A673 (cell line): Measurements from ENCODE around the gene PARD3. TPM values are rescaled to one million over a fixed set of nuclear protein-coding genes. Genes with fewer than 3 reads are reported as not detected.

Experiments used
- BruUV-seq: library from RNA; stranded (reverse); fragments of 400-500 nt; replicated peaks from 2 replicates; lab custom pipeline; 2021; lab: Mats Ljungman, UMichigan
- CTCF ChIA-PET: fragments of 300-600 bp; sonication (Branson Sonifier 250); formaldehyde crosslinking; loops from one replicate; lab custom pipeline; 2022; ENCODE audit warnings: antibody characterized with exemption; lab: Charles Lee
- POLR2A ChIA-PET: fragments of 300-600 bp; sonication (Branson Sonifier 250); formaldehyde crosslinking; loops from one replicate; lab custom pipeline; 2022; ENCODE audit warnings: antibody characterized with exemption; ENCODE audit not compliant: low non-redundant PET; lab: Charles Lee
- DNase-seq: peaks from one replicate; pipeline ENCODE4 v3.0.0-alpha.2; 2015; ENCODE audit warnings: low spot score
- H3K27ac ChIP-seq: fragments of 200-600 bp; sonication (generic); 2 replicates; pipeline ENCODE4 v1.5.1; 2016; ENCODE audit warnings: mixed run types, low read depth, mild to moderate bottlenecking, mixed read lengths, antibody characterized with exemption, low read length; ENCODE audit not compliant: poor library complexity, severe bottlenecking
- H3K27me3 ChIP-seq: fragments of 200-600 bp; sonication (generic); replicated peaks from 2 replicates; pipeline ENCODE4 v1.6.1; 2017; ENCODE audit warnings: mixed run types, low read depth, mild to moderate bottlenecking, mixed read lengths, antibody characterized with exemption, low read length; ENCODE audit not compliant: insufficient read depth, poor library complexity
- H3K36me3 ChIP-seq: fragments of 200-600 bp; sonication (generic); 2 replicates; pipeline ENCODE4 v1.6.1; 2016; ENCODE audit warnings: mixed run types, mild to moderate bottlenecking, mixed read lengths, antibody characterized with exemption, low read length; ENCODE audit not compliant: insufficient read depth, poor library complexity, severe bottlenecking
- H3K4me1 ChIP-seq: fragments of 200-600 bp; sonication (generic); 2 replicates; pipeline ENCODE4 v1.6.1; 2017; ENCODE audit warnings: mixed run types, mild to moderate bottlenecking, mixed read lengths, antibody characterized with exemption, low read length; ENCODE audit not compliant: insufficient read depth, poor library complexity, severe bottlenecking
- H3K4me3 ChIP-seq: fragments of 200-600 bp; sonication (generic); 2 replicates; pipeline ENCODE4 v1.5.1; 2016; ENCODE audit warnings: low read depth, mixed run types, mild to moderate bottlenecking, mixed read lengths, low read length; ENCODE audit not compliant: poor library complexity, severe bottlenecking
- H3K9me3 ChIP-seq: fragments of 200-600 bp; sonication (generic); 2 replicates; pipeline ENCODE4 v1.6.1; 2016; ENCODE audit warnings: mixed run types, low read depth, mild to moderate bottlenecking, mixed read lengths, antibody characterized with exemption, low read length; ENCODE audit not compliant: poor library complexity, severe bottlenecking
- EZH2 ChIP-seq: fragments of 200-600 bp; sonication (generic); IDR thresholded peaks from 2 replicates; pipeline ENCODE4 v1.6.1; 2017; ENCODE audit warnings: borderline replicate concordance, low read depth, mild to moderate bottlenecking, mixed read lengths, antibody characterized with exemption, low read length; ENCODE audit not compliant: poor library complexity, severe bottlenecking
- intact Hi-C: fragments of 100-400 bp; cut with micrococcal nuclease; formaldehyde crosslinking; loops from one replicate; pipeline ENCODE4 v1.10.0; 2022; ENCODE audit not compliant: unreplicated experiment
- total RNA-seq: library from RNA; stranded (reverse); gene quantifications from 2 replicates; pipeline ENCODE4 v1.2.3, GENCODE V29; 2021
- TF ChIP-seq, protein P1 (sequence below): fragments of 300-800, 200-600 bp; sonication (generic); conservative IDR thresholded peaks from 2 replicates; pipeline ENCODE4 v1.5.1; 2017; ENCODE audit warnings: low read depth, mild to moderate bottlenecking, antibody characterized with exemption, low read length, moderate library complexity, mixed read lengths

PARD3 gene
- total RNA-seq, 1 experiment from 2014 or later = 28.0 TPM

- intact Hi-C loops = no loop called here
- no peak for TF ChIP-seq EZH2
- TF ChIP-seq, protein P1, sequence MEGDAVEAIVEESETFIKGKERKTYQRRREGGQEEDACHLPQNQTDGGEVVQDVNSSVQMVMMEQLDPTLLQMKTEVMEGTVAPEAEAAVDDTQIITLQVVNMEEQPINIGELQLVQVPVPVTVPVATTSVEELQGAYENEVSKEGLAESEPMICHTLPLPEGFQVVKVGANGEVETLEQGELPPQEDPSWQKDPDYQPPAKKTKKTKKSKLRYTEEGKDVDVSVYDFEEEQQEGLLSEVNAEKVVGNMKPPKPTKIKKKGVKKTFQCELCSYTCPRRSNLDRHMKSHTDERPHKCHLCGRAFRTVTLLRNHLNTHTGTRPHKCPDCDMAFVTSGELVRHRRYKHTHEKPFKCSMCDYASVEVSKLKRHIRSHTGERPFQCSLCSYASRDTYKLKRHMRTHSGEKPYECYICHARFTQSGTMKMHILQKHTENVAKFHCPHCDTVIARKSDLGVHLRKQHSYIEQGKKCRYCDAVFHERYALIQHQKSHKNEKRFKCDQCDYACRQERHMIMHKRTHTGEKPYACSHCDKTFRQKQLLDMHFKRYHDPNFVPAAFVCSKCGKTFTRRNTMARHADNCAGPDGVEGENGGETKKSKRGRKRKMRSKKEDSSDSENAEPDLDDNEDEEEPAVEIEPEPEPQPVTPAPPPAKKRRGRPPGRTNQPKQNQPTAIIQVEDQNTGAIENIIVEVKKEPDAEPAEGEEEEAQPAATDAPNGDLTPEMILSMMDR = no peak
- Histone ChIP-seq H3K36me3 (no peaks in the 10 kb centered on the region), H3K4me1 (peaks cover 51% of the 10 kb centered on the region), H3K9me3 (no peaks in the 10 kb centered on the region), H3K27ac (no peak overlapping the region), H3K27me3 (no peaks in the 10 kb centered on the region), H3K4me3 (no peak overlapping the region)
- ChIA-PET POLR2A (no interaction called here), CTCF (no interaction called here)
- DNase-seq = no peak
- no TSS peak for BruUV-seq
These were observed 623.7 kb downstream of the PARD3 start for GRCh38 chr10:34191406-34191805.

GRCh38 chr10:34190580-34190979 is 624.5 kb downstream of the PARD3 start:
- intact Hi-C loops = no loop called here
- CTCF ChIA-PET = no interaction called here
- BruUV-seq = no TSS peak
- TF ChIP-seq EZH2 = no peak
- TF ChIP-seq, protein P1 = no peak
- Histone ChIP-seq H3K27me3 (no peaks in the 10 kb centered on the region), H3K4me3 (no peak overlapping the region), H3K36me3 (no peaks in the 10 kb centered on the region), H3K4me1 (peaks cover 53% of the 10 kb centered on the region), H3K9me3 (no peaks in the 10 kb centered on the region), H3K27ac (no peak overlapping the region)
- peak; percentile 63 for DNase-seq
- POLR2A ChIA-PET = no interaction called here

DNA sequence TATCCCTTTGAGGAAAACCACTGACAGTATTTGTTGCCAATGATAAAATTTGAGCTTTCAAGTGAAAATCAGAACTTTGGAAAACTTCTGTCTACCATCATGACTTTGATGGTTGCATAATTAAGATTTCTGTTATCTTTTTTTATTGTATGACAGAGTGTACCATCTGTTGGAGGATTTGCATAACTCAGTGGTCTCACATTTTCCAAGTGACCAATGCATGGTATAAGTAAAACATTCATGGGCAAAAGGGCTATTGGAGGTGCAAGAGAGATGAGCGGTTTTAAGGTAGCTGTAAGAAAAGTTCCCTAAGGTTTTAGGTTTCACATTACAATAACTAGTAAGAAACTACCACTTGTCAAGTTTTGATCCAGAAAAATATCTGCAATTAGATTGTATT is 625.3 kb downstream of the PARD3 start:
- intact Hi-C loops = no loop called here
- POLR2A ChIA-PET = no interaction called here
- no peak for DNase-seq
- TF ChIP-seq, protein P1 = no peak
- TF ChIP-seq EZH2 = no peak
- Histone ChIP-seq H3K27me3 (no peaks in the 10 kb centered on the region), H3K4me3 (no peak overlapping the region), H3K9me3 (no peaks in the 10 kb centered on the region), H3K4me1 (peaks cover 53% of the 10 kb centered on the region), H3K27ac (no peak overlapping the region), H3K36me3 (no peaks in the 10 kb centered on the region)
- no TSS peak for BruUV-seq
- CTCF ChIA-PET = no interaction called here
